ENCODE data around the gene HES1.

Gene HES1

DNA sequence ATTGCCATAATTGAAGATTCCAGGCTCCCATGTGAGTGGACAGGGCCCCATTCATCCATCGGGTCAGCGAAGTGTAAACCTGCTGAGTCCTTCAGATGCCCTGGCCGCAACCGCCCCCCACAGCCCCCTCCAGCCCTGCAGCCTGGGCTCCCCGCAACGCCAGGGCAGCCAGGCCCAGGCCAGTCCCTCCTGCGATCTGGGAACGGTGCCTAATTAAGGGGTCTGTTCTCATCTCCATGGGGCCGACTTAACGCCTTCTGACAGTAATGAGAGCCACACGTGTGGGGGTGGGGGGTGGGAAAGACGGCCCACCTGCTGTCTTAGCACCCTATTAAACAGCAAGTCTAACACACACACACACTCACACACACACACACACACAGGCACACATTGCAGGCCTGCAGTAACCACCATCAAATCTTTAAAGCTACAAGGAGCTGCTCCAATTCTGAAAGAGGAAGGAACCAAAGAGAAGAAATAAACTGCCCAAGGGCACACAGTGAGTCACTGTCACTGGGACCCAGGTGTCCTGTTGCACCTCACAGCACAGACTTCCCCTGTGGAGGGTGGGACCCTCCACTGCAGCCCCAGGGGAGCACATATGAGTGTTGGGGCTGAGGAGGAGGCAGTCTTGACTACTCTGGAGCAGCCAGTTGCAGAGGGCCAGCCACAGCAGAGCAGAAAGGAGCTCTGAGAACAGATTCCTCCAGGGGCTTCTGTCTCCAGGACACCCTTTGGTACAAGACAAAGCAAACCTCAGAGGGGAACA is 31.8 kb upstream of the HES1 start:
- no peaks in the 10 kb centered on the region for H3K4me1 ChIP-seq (ENCODE audit: control insufficient read depth, insufficient read depth, low read length)
- H3K27me3 ChIP-seq (ENCODE audit: control insufficient read depth, insufficient read depth, low read length) = peaks cover 75% of the 10 kb centered on the region
- H3K4me3 ChIP-seq (ENCODE audit: low read length) = no peak overlapping the region
- no peak overlapping the region for H3K9ac ChIP-seq (ENCODE audit: low read depth, low read length)
- no peak overlapping the region for H3K4me2 ChIP-seq (ENCODE audit: low read length)
- no peaks in the 10 kb centered on the region for H3K9me3 ChIP-seq (replicated peaks; ENCODE audit: low read length)
- no peaks in the 10 kb centered on the region for H3K36me3 ChIP-seq (ENCODE audit: insufficient read depth, low read length)

- Histone ChIP-seq H3K27me3 (ENCODE audit: control insufficient read depth, insufficient read depth, low read length) (peaks cover 68% of the 10 kb centered on the region), H3K4me3 (ENCODE audit: low read length) (no peak overlapping the region), H3K9ac (ENCODE audit: low read depth, low read length) (no peak overlapping the region), H3K4me1 (ENCODE audit: control insufficient read depth, insufficient read depth, low read length) (no peaks in the 10 kb centered on the region), H3K4me2 (ENCODE audit: low read length) (no peak overlapping the region), H3K36me3 (ENCODE audit: insufficient read depth, low read length) (no peaks in the 10 kb centered on the region), H3K9me3 (replicated peaks; ENCODE audit: low read length) (no peaks in the 10 kb centered on the region)
Measured at GRCh38 chr3:194105292-194105691, 30.7 kb upstream of the HES1 start.

- no peak overlapping the region for H3K4me2 ChIP-seq (ENCODE audit: low read length)
- H3K36me3 ChIP-seq (ENCODE audit: insufficient read depth, low read length) = no peaks in the 10 kb centered on the region
- peaks cover 53% of the 10 kb centered on the region for H3K27me3 ChIP-seq (ENCODE audit: control insufficient read depth, insufficient read depth, low read length)
- H3K9ac ChIP-seq (ENCODE audit: low read depth, low read length) = no peak overlapping the region
- H3K4me1 ChIP-seq (ENCODE audit: control insufficient read depth, insufficient read depth, low read length) = no peaks in the 10 kb centered on the region
- H3K9me3 ChIP-seq (replicated peaks; ENCODE audit: low read length) = no peaks in the 10 kb centered on the region
- H3K4me3 ChIP-seq (ENCODE audit: low read length) = no peak overlapping the region
Measured at GRCh38 chr3:194107107-194107506, 28.8 kb upstream of the HES1 start.

GRCh38 chr3:194109192-194109863 is 26.6 kb upstream of the HES1 start:
- H3K9ac ChIP-seq (ENCODE audit: low read depth, low read length) = no peak overlapping the region
- no peak overlapping the region for H3K4me3 ChIP-seq (ENCODE audit: low read length)
- no peaks in the 10 kb centered on the region for H3K36me3 ChIP-seq (ENCODE audit: insufficient read depth, low read length)
- no peak overlapping the region for H3K4me2 ChIP-seq (ENCODE audit: low read length)
- no peaks in the 10 kb centered on the region for H3K9me3 ChIP-seq (replicated peaks; ENCODE audit: low read length)
- H3K27me3 ChIP-seq (ENCODE audit: control insufficient read depth, insufficient read depth, low read length) = peaks cover 51% of the 10 kb centered on the region
- H3K4me1 ChIP-seq (ENCODE audit: control insufficient read depth, insufficient read depth, low read length) = no peaks in the 10 kb centered on the region

GRCh38 chr3:194110483-194110882 is 25.5 kb upstream of the HES1 start:
- H3K4me3 ChIP-seq (ENCODE audit: low read length) = no peak overlapping the region
- no peaks in the 10 kb centered on the region for H3K4me1 ChIP-seq (ENCODE audit: control insufficient read depth, insufficient read depth, low read length)
- peaks cover 50% of the 10 kb centered on the region for H3K27me3 ChIP-seq (ENCODE audit: control insufficient read depth, insufficient read depth, low read length)
- no peaks in the 10 kb centered on the region for H3K9me3 ChIP-seq (replicated peaks; ENCODE audit: low read length)
- H3K9ac ChIP-seq (ENCODE audit: low read depth, low read length) = no peak overlapping the region
- H3K4me2 ChIP-seq (ENCODE audit: low read length) = no peak overlapping the region
- H3K36me3 ChIP-seq (ENCODE audit: insufficient read depth, low read length) = no peaks in the 10 kb centered on the region

DNA sequence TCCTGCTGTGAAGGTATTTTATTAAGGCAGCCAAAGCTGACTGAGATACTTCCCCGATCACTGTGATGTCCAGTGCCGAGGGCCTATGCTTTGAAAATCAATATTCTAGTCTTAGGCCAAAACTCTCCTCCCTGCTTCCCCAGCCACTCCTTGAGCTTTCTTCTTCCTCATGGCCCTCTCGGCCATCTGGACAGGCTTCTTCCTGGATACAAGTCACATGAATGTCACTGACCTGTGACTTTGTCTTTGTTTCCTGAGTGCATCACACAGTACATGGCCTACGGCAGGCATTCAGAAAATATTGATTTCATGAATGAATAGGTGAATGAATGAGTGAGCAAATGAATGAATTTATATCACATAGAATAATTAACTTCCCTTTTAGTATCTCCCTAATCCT is 24.6 kb upstream of the HES1 start:
- Histone ChIP-seq H3K9ac (ENCODE audit: low read depth, low read length) (no peak overlapping the region), H3K4me2 (ENCODE audit: low read length) (no peak overlapping the region), H3K27me3 (ENCODE audit: control insufficient read depth, insufficient read depth, low read length) (peaks cover 47% of the 10 kb centered on the region), H3K4me3 (ENCODE audit: low read length) (no peak overlapping the region), H3K9me3 (replicated peaks; ENCODE audit: low read length) (no peaks in the 10 kb centered on the region), H3K36me3 (ENCODE audit: insufficient read depth, low read length) (no peaks in the 10 kb centered on the region), H3K4me1 (ENCODE audit: control insufficient read depth, insufficient read depth, low read length) (no peaks in the 10 kb centered on the region)

GRCh38 chr3:194112120-194113106 is 23.5 kb upstream of the HES1 start:
- H3K4me1 ChIP-seq (ENCODE audit: control insufficient read depth, insufficient read depth, low read length) = no peaks in the 10 kb centered on the region
- H3K4me2 ChIP-seq (ENCODE audit: low read length) = no peak overlapping the region
- no peaks in the 10 kb centered on the region for H3K9me3 ChIP-seq (replicated peaks; ENCODE audit: low read length)
- H3K4me3 ChIP-seq (ENCODE audit: low read length) = no peak overlapping the region
- peaks cover 44% of the 10 kb centered on the region for H3K27me3 ChIP-seq (ENCODE audit: control insufficient read depth, insufficient read depth, low read length)
- H3K36me3 ChIP-seq (ENCODE audit: insufficient read depth, low read length) = no peaks in the 10 kb centered on the region
- no peak overlapping the region for H3K9ac ChIP-seq (ENCODE audit: low read depth, low read length)

DNA sequence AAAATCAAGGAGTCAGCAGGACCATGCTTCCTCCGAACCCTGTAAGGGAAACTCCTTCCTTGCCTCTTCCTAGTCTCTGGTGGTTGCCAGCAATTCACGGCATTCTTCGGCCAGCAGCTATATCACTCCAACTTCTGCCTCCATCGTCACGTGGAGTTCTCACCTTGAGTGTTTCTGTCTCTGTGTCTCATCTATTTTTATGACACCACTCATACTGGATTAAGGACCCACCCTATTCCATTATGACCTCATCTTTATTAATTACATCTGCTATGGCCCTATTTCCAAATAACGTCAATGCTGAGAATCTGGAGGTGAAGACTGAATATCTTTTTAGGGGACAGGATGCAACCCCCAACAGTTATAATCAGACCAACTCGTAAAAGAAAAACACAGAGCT is 21.8 kb upstream of the HES1 start:
- Histone ChIP-seq H3K36me3 (ENCODE audit: insufficient read depth, low read length) (no peaks in the 10 kb centered on the region), H3K4me2 (ENCODE audit: low read length) (no peak overlapping the region), H3K27me3 (ENCODE audit: control insufficient read depth, insufficient read depth, low read length) (peaks cover 46% of the 10 kb centered on the region), H3K9ac (ENCODE audit: low read depth, low read length) (no peak overlapping the region), H3K9me3 (replicated peaks; ENCODE audit: low read length) (no peaks in the 10 kb centered on the region), H3K4me1 (ENCODE audit: control insufficient read depth, insufficient read depth, low read length) (no peaks in the 10 kb centered on the region), H3K4me3 (ENCODE audit: low read length) (no peak overlapping the region)

- Histone ChIP-seq H3K4me2 (ENCODE audit: low read length) (no peak overlapping the region), H3K9me3 (replicated peaks; ENCODE audit: low read length) (no peaks in the 10 kb centered on the region), H3K36me3 (ENCODE audit: insufficient read depth, low read length) (no peaks in the 10 kb centered on the region), H3K27me3 (ENCODE audit: control insufficient read depth, insufficient read depth, low read length) (peaks cover 53% of the 10 kb centered on the region), H3K4me1 (ENCODE audit: control insufficient read depth, insufficient read depth, low read length) (peaks cover 3% of the 10 kb centered on the region), H3K4me3 (ENCODE audit: low read length) (no peak overlapping the region), H3K9ac (ENCODE audit: low read depth, low read length) (no peak overlapping the region)
Measured at GRCh38 chr3:194117104-194117845, 18.7 kb upstream of the HES1 start.

- H3K4me1 ChIP-seq (ENCODE audit: control insufficient read depth, insufficient read depth, low read length) = peaks cover 3% of the 10 kb centered on the region
- peaks cover 57% of the 10 kb centered on the region for H3K27me3 ChIP-seq (ENCODE audit: control insufficient read depth, insufficient read depth, low read length)
Measured at GRCh38 chr3:194118920-194119319, 17.0 kb upstream of the HES1 start.

More at GRCh38 chr3:194118920-194119319, 17.0 kb upstream of the HES1 start:
- H3K36me3 ChIP-seq (ENCODE audit: insufficient read depth, low read length) = no peaks in the 10 kb centered on the region
- H3K9ac ChIP-seq (ENCODE audit: low read depth, low read length) = no peak overlapping the region
- H3K4me3 ChIP-seq (ENCODE audit: low read length) = no peak overlapping the region
- no peaks in the 10 kb centered on the region for H3K9me3 ChIP-seq (replicated peaks; ENCODE audit: low read length)
- H3K4me2 ChIP-seq (ENCODE audit: low read length) = no peak overlapping the region

Data from skeletal muscle satellite cell (primary cell).